Activated CD4-positive, alpha-beta T cell treated with anti-CD3 and anti-CD28 coated beads, Interleukin-2, amount 10 ng/mL, durations not matched to agents 7 days and 5 days (primary cell): ENCODE measurements around the gene SKAP2. TPM values are rescaled to one million over a fixed set of nuclear protein-coding genes. Genes with fewer than 3 reads are reported as not detected.

Source experiments
- CTCF ChIA-PET: fragments of 350-600 bp; sonication (Branson Sonifier 250); formaldehyde crosslinking; loops from one replicate; lab custom pipeline; 2021; ENCODE audit warnings: antibody characterized with exemption; lab: Charles Lee
- POLR2A ChIA-PET: fragments of 350-600 bp; sonication (Branson Sonifier 250); formaldehyde crosslinking; loops from one replicate; lab custom pipeline; 2021; ENCODE audit warnings: antibody characterized with exemption; lab: Charles Lee
- DNase-seq: peaks from one replicate; pipeline ENCODE4 v3.0.0-alpha.2; 2020
- H3K27ac Mint-ChIP-seq: one replicate; pipeline ENCODE4 v1.8.0; 2021; ENCODE audit warnings: mild to moderate bottlenecking, moderate library complexity, mixed read lengths
- H3K27me3 Mint-ChIP-seq: one replicate; pipeline ENCODE4 v1.8.0; 2021; ENCODE audit warnings: mixed read lengths
- H3K36me3 Mint-ChIP-seq: one replicate; pipeline ENCODE4 v1.8.0; 2021; ENCODE audit warnings: low read depth, mixed read lengths
- H3K4me1 Mint-ChIP-seq: one replicate; pipeline ENCODE4 v1.8.0; 2021; ENCODE audit warnings: mixed read lengths
- H3K4me3 Mint-ChIP-seq: one replicate; pipeline ENCODE4 v1.8.0; 2021; ENCODE audit warnings: mild to moderate bottlenecking, moderate library complexity, mixed read lengths
- H3K9me3 Mint-ChIP-seq: one replicate; pipeline ENCODE4 v1.8.0; 2021; ENCODE audit warnings: mixed read lengths
- total RNA-seq, 2 experiments: library from RNA; stranded (reverse); gene quantifications; one replicate each; pipeline ENCODE4 v1.2.3, GENCODE V29; 2021

The SKAP2 gene
- total RNA-seq, 2 experiments from 2014 or later, result 5.3 to 6.3 TPM

GRCh38 chr7:26662646-26663045, 201.7 kb downstream of the SKAP2 start:
- ChIA-PET POLR2A (no interaction called here), CTCF (interaction anchor here (0.6 to 1.0 kb wide), 2 partner anchors 386 to 769 kb away, joined by 3 read pairs; no protein-coding TSS in a partner anchor)
- peaks cover 20% of the 10 kb centered on the region for H3K4me1 Mint-ChIP-seq
- no peak overlapping the region for H3K4me3 Mint-ChIP-seq
- H3K36me3 Mint-ChIP-seq, result no peaks in the 10 kb centered on the region
- H3K27ac Mint-ChIP-seq, result no peak overlapping the region
- DNase-seq, result no peak
- H3K9me3 Mint-ChIP-seq, result no peaks in the 10 kb centered on the region
- H3K27me3 Mint-ChIP-seq, result peaks cover 26% of the 10 kb centered on the region

- no peaks in the 10 kb centered on the region for H3K36me3 Mint-ChIP-seq
- H3K27ac Mint-ChIP-seq, result no peak overlapping the region
- peaks cover 44% of the 10 kb centered on the region for H3K27me3 Mint-ChIP-seq
- H3K4me1 Mint-ChIP-seq, result no peaks in the 10 kb centered on the region
- ChIA-PET POLR2A (no interaction called here), CTCF (no interaction called here)
- no peak for DNase-seq
- H3K9me3 Mint-ChIP-seq, result no peaks in the 10 kb centered on the region
- H3K4me3 Mint-ChIP-seq, result no peak overlapping the region
Observed at GRCh38 chr7:26659121-26659520, 205.3 kb downstream of the SKAP2 start.

- Mint-ChIP-seq H3K4me1 (no peaks in the 10 kb centered on the region), H3K27me3 (peaks cover 43% of the 10 kb centered on the region), H3K9me3 (no peaks in the 10 kb centered on the region), H3K27ac (no peak overlapping the region), H3K36me3 (no peaks in the 10 kb centered on the region), H3K4me3 (no peak overlapping the region)
- ChIA-PET CTCF (no interaction called here), POLR2A (no interaction called here)
- no peak for DNase-seq
Observed at GRCh38 chr7:26658389-26659084, 205.9 kb downstream of the SKAP2 start.

- Mint-ChIP-seq H3K4me3 (no peak overlapping the region), H3K4me1 (no peaks in the 10 kb centered on the region), H3K9me3 (no peaks in the 10 kb centered on the region), H3K27me3 (peaks cover 44% of the 10 kb centered on the region), H3K27ac (no peak overlapping the region), H3K36me3 (no peaks in the 10 kb centered on the region)
- DNase-seq, result no peak
- CTCF ChIA-PET, result no interaction called here
- POLR2A ChIA-PET, result no interaction called here
Observed at GRCh38 chr7:26657686-26658388, 206.6 kb downstream of the SKAP2 start.

GRCh38 chr7:26657206-26657641, 207.2 kb downstream of the SKAP2 start:
- CTCF ChIA-PET, result no interaction called here
- H3K4me1 Mint-ChIP-seq, result no peaks in the 10 kb centered on the region
- H3K27ac Mint-ChIP-seq, result no peak overlapping the region
- H3K9me3 Mint-ChIP-seq, result no peaks in the 10 kb centered on the region
- H3K4me3 Mint-ChIP-seq, result no peak overlapping the region
- H3K36me3 Mint-ChIP-seq, result no peaks in the 10 kb centered on the region
- DNase-seq, result no peak
- H3K27me3 Mint-ChIP-seq, result peaks cover 38% of the 10 kb centered on the region
- POLR2A ChIA-PET, result no interaction called here

GRCh38 chr7:26656735-26657134, 207.7 kb downstream of the SKAP2 start:
- no peak overlapping the region for H3K4me3 Mint-ChIP-seq
- no peak overlapping the region for H3K27ac Mint-ChIP-seq
- DNase-seq, result no peak
- ChIA-PET POLR2A (no interaction called here), CTCF (no interaction called here)
- no peaks in the 10 kb centered on the region for H3K9me3 Mint-ChIP-seq
- peaks cover 39% of the 10 kb centered on the region for H3K27me3 Mint-ChIP-seq
- H3K4me1 Mint-ChIP-seq, result no peaks in the 10 kb centered on the region
- no peaks in the 10 kb centered on the region for H3K36me3 Mint-ChIP-seq

- no peak overlapping the region for H3K27ac Mint-ChIP-seq
- POLR2A ChIA-PET, result no interaction called here
- CTCF ChIA-PET, result no interaction called here
Observed at GRCh38 chr7:26655781-26656180, 208.6 kb downstream of the SKAP2 start.

GRCh38 chr7:26653430-26654399, 210.7 kb downstream of the SKAP2 start:
- peaks cover 44% of the 10 kb centered on the region for H3K27me3 Mint-ChIP-seq
- CTCF ChIA-PET, result no interaction called here
- no peaks in the 10 kb centered on the region for H3K36me3 Mint-ChIP-seq
- POLR2A ChIA-PET, result no interaction called here
- H3K9me3 Mint-ChIP-seq, result no peaks in the 10 kb centered on the region
- H3K4me3 Mint-ChIP-seq, result no peak overlapping the region
- no peak for DNase-seq
- H3K27ac Mint-ChIP-seq, result no peak overlapping the region
- H3K4me1 Mint-ChIP-seq, result no peaks in the 10 kb centered on the region

More at GRCh38 chr7:26655781-26656180, 208.6 kb downstream of the SKAP2 start:
- Mint-ChIP-seq H3K9me3 (no peaks in the 10 kb centered on the region), H3K4me3 (no peak overlapping the region), H3K27me3 (peaks cover 39% of the 10 kb centered on the region), H3K36me3 (no peaks in the 10 kb centered on the region), H3K4me1 (no peaks in the 10 kb centered on the region)
- DNase-seq, result no peak

GRCh38 chr7:26652401-26653100, 211.8 kb downstream of the SKAP2 start:
- peaks cover 46% of the 10 kb centered on the region for H3K27me3 Mint-ChIP-seq

GRCh38 chr7:26650103-26650502, 214.3 kb downstream of the SKAP2 start:
- Mint-ChIP-seq H3K27me3 (peaks cover 36% of the 10 kb centered on the region), H3K36me3 (no peaks in the 10 kb centered on the region), H3K27ac (no peak overlapping the region), H3K4me3 (no peak overlapping the region), H3K4me1 (no peaks in the 10 kb centered on the region), H3K9me3 (no peaks in the 10 kb centered on the region)
- CTCF ChIA-PET, result no interaction called here
- no peak for DNase-seq
- POLR2A ChIA-PET, result no interaction called here

More at GRCh38 chr7:26652401-26653100, 211.8 kb downstream of the SKAP2 start:
- no peak for DNase-seq
- H3K9me3 Mint-ChIP-seq, result no peaks in the 10 kb centered on the region
- H3K36me3 Mint-ChIP-seq, result no peaks in the 10 kb centered on the region
- no peaks in the 10 kb centered on the region for H3K4me1 Mint-ChIP-seq
- ChIA-PET CTCF (no interaction called here), POLR2A (no interaction called here)
- H3K27ac Mint-ChIP-seq, result no peak overlapping the region
- no peak overlapping the region for H3K4me3 Mint-ChIP-seq

- no peaks in the 10 kb centered on the region for H3K4me1 Mint-ChIP-seq
- POLR2A ChIA-PET, result no interaction called here
- no peak overlapping the region for H3K4me3 Mint-ChIP-seq
- H3K36me3 Mint-ChIP-seq, result no peaks in the 10 kb centered on the region
- DNase-seq, result no peak
- CTCF ChIA-PET, result no interaction called here
- no peaks in the 10 kb centered on the region for H3K9me3 Mint-ChIP-seq
- H3K27me3 Mint-ChIP-seq, result peaks cover 34% of the 10 kb centered on the region
- no peak overlapping the region for H3K27ac Mint-ChIP-seq
Observed at GRCh38 chr7:26649388-26649787, 215.0 kb downstream of the SKAP2 start.

GRCh38 chr7:26648554-26648953, 215.8 kb downstream of the SKAP2 start:
- CTCF ChIA-PET, result no interaction called here

More at GRCh38 chr7:26648554-26648953, 215.8 kb downstream of the SKAP2 start:
- Mint-ChIP-seq H3K4me3 (no peak overlapping the region), H3K27me3 (peaks cover 28% of the 10 kb centered on the region), H3K9me3 (no peaks in the 10 kb centered on the region), H3K4me1 (no peaks in the 10 kb centered on the region), H3K27ac (no peak overlapping the region), H3K36me3 (no peaks in the 10 kb centered on the region)
- DNase-seq, result no peak
- POLR2A ChIA-PET, result no interaction called here
